Osteoblast (primary cell): Measurements from ENCODE around the gene SCN9A. TPM values are rescaled to one million over a fixed set of nuclear protein-coding genes. Genes with fewer than 3 reads are reported as not detected.
"Not testable (repeated sequence)": the region's sequence is repeated elsewhere in the genome, so short reads cannot be mapped to it uniquely, and the experiment has no call there.

ENCODE experiments used
- DNase-seq: peaks from one replicate; pipeline ENCODE4 v3.0.0; 2011; ENCODE audit warnings: low spot score, mixed read lengths; ENCODE audit not compliant: insufficient read length; ENCODE audit errors: missing footprints
- H2AFZ ChIP-seq: 2 replicates; pipeline ENCODE4 v1.6.0; 2011; ENCODE audit warnings: mild to moderate bottlenecking, low read length
- H3K27ac ChIP-seq: 2 replicates; pipeline ENCODE4 v1.5.1; 2011; ENCODE audit warnings: mild to moderate bottlenecking, low read depth, low read length, moderate library complexity
- H3K27me3 ChIP-seq: 2 replicates; pipeline ENCODE4 v1.6.0; 2012; ENCODE audit warnings: mild to moderate bottlenecking, control low read depth, inconsistent platforms, low read length, moderate library complexity; ENCODE audit not compliant: insufficient read depth
- H3K36me3 ChIP-seq: 2 replicates; pipeline ENCODE4 v1.5.1; 2011; ENCODE audit warnings: mild to moderate bottlenecking, low read length, control low read depth, moderate library complexity; ENCODE audit not compliant: insufficient read depth
- H3K4me1 ChIP-seq: 2 replicates; pipeline ENCODE4 v1.5.1; 2011; ENCODE audit warnings: mild to moderate bottlenecking, low read length, control low read depth, moderate library complexity; ENCODE audit not compliant: insufficient read depth
- H3K4me2 ChIP-seq: 2 replicates; pipeline ENCODE4 v1.6.0; 2011; ENCODE audit warnings: mild to moderate bottlenecking, low read length; ENCODE audit not compliant: insufficient read depth
- H3K4me3 ChIP-seq: fragments of 200-600 bp; sonication (generic); 3 replicates; pipeline ENCODE4 v1.5.1; 2012; ENCODE audit warnings: mild to moderate bottlenecking, low read length, inconsistent platforms; ENCODE audit not compliant: insufficient read depth
- H3K79me2 ChIP-seq: 2 replicates; pipeline ENCODE4 v1.6.0; 2012; ENCODE audit warnings: mild to moderate bottlenecking, low read length, control low read depth, inconsistent platforms; ENCODE audit not compliant: insufficient read depth
- H3K9me3 ChIP-seq: 2 replicates; pipeline ENCODE4 v1.5.1; 2011; ENCODE audit warnings: low read depth, low read length, control low read depth
- H4K20me1 ChIP-seq: 2 replicates; pipeline ENCODE4 v1.6.0; 2012; ENCODE audit warnings: mild to moderate bottlenecking, low read length, control low read depth; ENCODE audit not compliant: insufficient read depth
- CTCF ChIP-seq: IDR thresholded peaks from 2 replicates; pipeline ENCODE4 v1.5.1; 2011; ENCODE audit warnings: mild to moderate bottlenecking, low read depth, low read length, moderate library complexity; ENCODE audit errors: extremely low read depth
- total RNA-seq: library from RNA; depleted of rRNA; stranded (reverse); fragments of >200 nt; gene quantifications from 2 replicates; pipeline ENCODE4 v1.2.3, GENCODE V29; 2012

The SCN9A gene
- total RNA-seq, 1 donor: 1.8 TPM

GRCh38 chr2:166321076-166321475 lies 54.7 kb downstream of the SCN9A start:
- Histone ChIP-seq H3K9me3 (no peaks in the 10 kb centered on the region), H4K20me1 (no peaks in the 10 kb centered on the region), H3K27me3 (no peaks in the 10 kb centered on the region), H3K36me3 (no peaks in the 10 kb centered on the region), H3K4me3 (no peak overlapping the region), H3K4me1 (peaks cover 5% of the 10 kb centered on the region), H3K27ac (no peak overlapping the region), H3K4me2 (no peak overlapping the region), H2AFZ (no peak overlapping the region), H3K79me2 (no peaks in the 10 kb centered on the region)
- no peak for TF ChIP-seq CTCF
- no peak for DNase-seq

- H3K9me3 ChIP-seq: no peaks in the 10 kb centered on the region
- no peaks in the 10 kb centered on the region for H3K36me3 ChIP-seq
- no peaks in the 10 kb centered on the region for H3K27me3 ChIP-seq
- TF ChIP-seq CTCF: no peak
- no peak overlapping the region for H3K4me3 ChIP-seq
- DNase-seq: peak; percentile 35
- peak overlapping the region; percentile 11 for H3K27ac ChIP-seq
- H4K20me1 ChIP-seq: no peaks in the 10 kb centered on the region
- peak overlapping the region; percentile 1 for H3K4me2 ChIP-seq
- peak overlapping the region; percentile 26 for H2AFZ ChIP-seq
- peaks cover 8% of the 10 kb centered on the region for H3K4me1 ChIP-seq
- no peaks in the 10 kb centered on the region for H3K79me2 ChIP-seq
Observed at GRCh38 chr2:166314022-166314759, 61.6 kb downstream of the SCN9A start.

GRCh38 chr2:166312863-166313262 lies 62.9 kb downstream of the SCN9A start:
- H3K36me3 ChIP-seq, H2AFZ ChIP-seq, H3K9me3 ChIP-seq: not testable (repeated sequence)

GRCh38 chr2:166307326-166307725 lies 68.4 kb downstream of the SCN9A start:
- no peak overlapping the region for H3K4me2 ChIP-seq
- no peak overlapping the region for H3K27ac ChIP-seq
- peak overlapping the region; percentile 31 for H2AFZ ChIP-seq
- H3K9me3 ChIP-seq: no peaks in the 10 kb centered on the region
- no peaks in the 10 kb centered on the region for H3K36me3 ChIP-seq
- no peaks in the 10 kb centered on the region for H4K20me1 ChIP-seq
- H3K27me3 ChIP-seq: no peaks in the 10 kb centered on the region
- TF ChIP-seq CTCF: no peak
- no peaks in the 10 kb centered on the region for H3K4me1 ChIP-seq
- H3K79me2 ChIP-seq: no peaks in the 10 kb centered on the region
- DNase-seq: no peak
- H3K4me3 ChIP-seq: no peak overlapping the region

More at GRCh38 chr2:166312863-166313262, 62.9 kb downstream of the SCN9A start:
- H3K4me2 ChIP-seq, H3K27me3 ChIP-seq, H3K27ac ChIP-seq, H3K4me3 ChIP-seq, H4K20me1 ChIP-seq, H3K4me1 ChIP-seq, H3K79me2 ChIP-seq, DNase-seq: not testable (repeated sequence)
